ENCODE data around the gene LITAFD.
"Not testable (repeated sequence)": the region's sequence is repeated elsewhere in the genome, so short reads cannot be mapped to it uniquely, and the experiment has no call there.

Gene LITAFD

GRCh38 chr16:8882041-8882617, at the start of gene LITAFD:
LITAFD (plus strand) TSS chr16:8882351; CDS start chr16:8884356, 2,005 bp downstream.
- no peak for DNase-seq

- DNase-seq, result no peak
Observed at GRCh38 chr16:8832717-8833105, 49.4 kb upstream of the LITAFD start.

GRCh38 chr16:8836797-8837196, 45.4 kb upstream of the LITAFD start:
- not testable (repeated sequence) for DNase-seq

GRCh38 chr16:8837594-8837993, 44.6 kb upstream of the LITAFD start:
- DNase-seq, result not testable (repeated sequence)

- DNase-seq, result not testable (repeated sequence)
Observed at GRCh38 chr16:8842016-8842415, 40.1 kb upstream of the LITAFD start.

- not testable (repeated sequence) for DNase-seq
Observed at GRCh38 chr16:8843296-8843695, 38.9 kb upstream of the LITAFD start.

- no peak for DNase-seq
Observed at GRCh38 chr16:8845699-8846298, 36.4 kb upstream of the LITAFD start.

- DNase-seq, result no peak
Observed at GRCh38 chr16:8846401-8846932, 35.7 kb upstream of the LITAFD start.

- DNase-seq, result no peak
Observed at GRCh38 chr16:8847145-8847544, 35.0 kb upstream of the LITAFD start.

- DNase-seq, result no peak
Observed at GRCh38 chr16:8847623-8848022, 34.5 kb upstream of the LITAFD start.

GRCh38 chr16:8848231-8848938, 33.8 kb upstream of the LITAFD start:
- no peak for DNase-seq

- DNase-seq, result no peak
Observed at GRCh38 chr16:8848939-8849391, 33.2 kb upstream of the LITAFD start.

GRCh38 chr16:8849411-8850011, 32.6 kb upstream of the LITAFD start:
- DNase-seq, result no peak

- no peak for DNase-seq
Observed at GRCh38 chr16:8850279-8850885, 31.8 kb upstream of the LITAFD start.

- no peak for DNase-seq
Observed at GRCh38 chr16:8851761-8852403, 30.3 kb upstream of the LITAFD start.

GRCh38 chr16:8852534-8852933, 29.6 kb upstream of the LITAFD start:
- no peak for DNase-seq

GRCh38 chr16:8853150-8853549, 29.0 kb upstream of the LITAFD start:
- no peak for DNase-seq

GRCh38 chr16:8853611-8854010, 28.5 kb upstream of the LITAFD start:
- no peak for DNase-seq

- no peak for DNase-seq
Observed at GRCh38 chr16:8854298-8854948, 27.7 kb upstream of the LITAFD start.

- no peak for DNase-seq
Observed at GRCh38 chr16:8855051-8855786, 26.9 kb upstream of the LITAFD start.

GRCh38 chr16:8855972-8856371, 26.2 kb upstream of the LITAFD start:
- DNase-seq, result no peak
